HCT116 (cell line): ENCODE measurements around the gene NDC1. TPM values are rescaled to one million over a fixed set of nuclear protein-coding genes. Genes with fewer than 3 reads are reported as not detected.

Experiments
- ATAC-seq: fragments of 200-7000 bp; cut with Tn5 transposase; 2 replicates; pipeline ENCODE4 v1.9.1; 2020; ENCODE audit warnings: mild to moderate bottlenecking, moderate library complexity
- BruUV-seq: library from RNA; stranded (reverse); fragments of 400-500 nt; replicated peaks from 2 replicates; lab custom pipeline; 2021; lab: Mats Ljungman, UMichigan
- CTCF ChIA-PET: fragments of 300-600 bp; sonication (Branson Sonifier 250); formaldehyde crosslinking; loops from one replicate; lab custom pipeline; 2021; ENCODE audit warnings: antibody characterized with exemption; lab: Charles Lee
- POLR2A ChIA-PET: fragments of 300-600, 350-600 bp; sonication (Branson Sonifier 250); formaldehyde crosslinking; loops from one replicate; lab custom pipeline; 2021; ENCODE audit warnings: antibody characterized with exemption; lab: Charles Lee
- RAD21 ChIA-PET, 2 experiments: fragments of 300-600 bp; sonication (Branson Sonifier 250); formaldehyde crosslinking; loops; one replicate each; lab custom pipeline; 2023; ENCODE audit warnings: low total read pairs in 2 of 2; ENCODE audit not compliant: uncharacterized antibody in 2 of 2, unreplicated experiment in 2 of 2, low non-redundant PET in 1 of 2; lab: Charles Lee
- DNase-seq: peaks from one replicate; pipeline ENCODE4 v3.0.0-alpha.2; 2010; ENCODE audit warnings: low read depth, low spot score
- H2AFZ ChIP-seq: fragments of 200-600 bp; shearing (Covaris generic), sonication (generic); 2 replicates; pipeline ENCODE4 v1.6.1; 2017; ENCODE audit warnings: low read depth, mixed run types, mixed read lengths, antibody characterized with exemption, low read length; ENCODE audit not compliant: poor library complexity, severe bottlenecking
- H3K27ac ChIP-seq: 2 replicates; pipeline ENCODE4 v1.5.1; 2012; ENCODE audit warnings: low read depth, low read length
- H3K27me3 ChIP-seq: fragments of 200-600 bp; sonication (generic); 2 replicates; pipeline ENCODE4 v1.6.1; 2016; ENCODE audit warnings: mixed run types, low read length, mixed read lengths; ENCODE audit not compliant: insufficient read depth
- H3K36me3 ChIP-seq, 2 experiments: fragments of 200-500 bp in 1 of 2; fragments of 200-600 bp in 1 of 2; sonication (Bioruptor generic) in 1 of 2; sonication (generic) in 1 of 2; 2 replicates each; pipeline versions ENCODE4 v1.5.1 to v1.6.1; 2014 to 2016; ENCODE audit warnings: low read length in 2 of 2, inconsistent platforms in 1 of 2, mixed read lengths in 1 of 2, mixed run types in 1 of 2; ENCODE audit not compliant: insufficient read depth in 2 of 2, control insufficient read depth in 1 of 2
- H3K4me1 ChIP-seq, 2 experiments: fragments of 200-600 bp in 1 of 2; sonication (generic) in 1 of 2; 2 replicates each; pipeline versions ENCODE4 v1.5.1 to v1.6.1; 2012 to 2017; ENCODE audit warnings: low read length in 2 of 2, inconsistent platforms in 1 of 2, mild to moderate bottlenecking in 1 of 2, mixed read lengths in 1 of 2, mixed run types in 1 of 2, moderate library complexity in 1 of 2; ENCODE audit not compliant: insufficient read depth in 2 of 2, control insufficient read depth in 1 of 2
- H3K4me2 ChIP-seq: fragments of 200-600 bp; sonication (generic); 2 replicates; pipeline ENCODE4 v1.6.1; 2017; ENCODE audit warnings: mixed run types, low read length, mixed read lengths
- H3K4me3 ChIP-seq, 2 experiments: fragments of 200-600 bp in 1 of 2; sonication (generic) in 1 of 2; replicated peaks in 1 of 2; 2 replicates each; pipeline ENCODE4 v1.5.1; 2011 to 2016; ENCODE audit warnings: low read length in 2 of 2, control low read depth in 1 of 2, low read depth in 1 of 2, mild to moderate bottlenecking in 1 of 2, mixed read lengths in 1 of 2, mixed run types in 1 of 2
- H3K79me2 ChIP-seq: fragments of 200-600 bp; sonication (generic); 2 replicates; pipeline ENCODE4 v1.6.1; 2017; ENCODE audit warnings: mild to moderate bottlenecking, mixed run types, low read length, moderate library complexity, mixed read lengths; ENCODE audit not compliant: insufficient read depth
- H3K9ac ChIP-seq: fragments of 200-600 bp; sonication (generic); 2 replicates; pipeline ENCODE4 v1.6.1; 2016; ENCODE audit warnings: low read length, mixed read lengths
- H3K9me2 ChIP-seq: fragments of 200-600 bp; sonication (generic), shearing (Covaris generic); 2 replicates; pipeline ENCODE4 v1.6.1; 2017; ENCODE audit warnings: mixed run types, mild to moderate bottlenecking, moderate library complexity; ENCODE audit not compliant: insufficient read depth
- H3K9me3 ChIP-seq, 2 experiments: fragments of 200-500 bp in 1 of 2; fragments of 200-600 bp in 1 of 2; sonication (Bioruptor generic) in 1 of 2; sonication (generic) in 1 of 2; 2 replicates each; pipeline ENCODE4 v1.6.1; 2014 to 2017; ENCODE audit warnings: low read length in 2 of 2, mixed read lengths in 2 of 2, inconsistent platforms in 1 of 2, low read depth in 1 of 2, mild to moderate bottlenecking in 1 of 2, mixed run types in 1 of 2, moderate library complexity in 1 of 2; ENCODE audit not compliant: control insufficient read depth in 1 of 2, insufficient read depth in 1 of 2
- H4K20me1 ChIP-seq: fragments of 200-600 bp; sonication (generic), shearing (Covaris generic); 2 replicates; pipeline ENCODE4 v1.6.1; 2017; ENCODE audit warnings: mixed run types, mild to moderate bottlenecking, moderate library complexity; ENCODE audit not compliant: insufficient read depth
- CBX3 ChIP-seq: IDR thresholded peaks from 2 replicates; pipeline ENCODE4 v1.6.1; 2012; ENCODE audit warnings: low read depth
- CEBPB ChIP-seq: IDR thresholded peaks from 2 replicates; pipeline ENCODE4 v1.6.1; 2012; ENCODE audit warnings: low read depth
- EZH2 ChIP-seq: fragments of 200-600 bp; sonication (generic); IDR thresholded peaks from 2 replicates; pipeline ENCODE4 v1.6.1; 2017; ENCODE audit warnings: antibody characterized with exemption, mixed run types
- EZH2phosphoT487 ChIP-seq: fragments of 200-600 bp; IDR thresholded peaks from 2 replicates; pipeline ENCODE4 v1.6.1; 2018; ENCODE audit warnings: antibody characterized with exemption, borderline replicate concordance
- FOSL1 ChIP-seq: IDR thresholded peaks from 2 replicates; pipeline ENCODE4 v1.6.1; 2012; ENCODE audit warnings: low read depth
- JUND ChIP-seq: IDR thresholded peaks from 2 replicates; pipeline ENCODE4 v1.6.1; 2012
- POLR2A ChIP-seq: IDR thresholded peaks from 2 replicates; pipeline ENCODE4 v1.7.0; 2011; ENCODE audit warnings: borderline replicate concordance; ENCODE audit not compliant: insufficient read depth, insufficient read length; ENCODE audit errors: extremely low read depth
- POLR2AphosphoS5 ChIP-seq: IDR thresholded peaks from 2 replicates; pipeline ENCODE4 v1.6.1; 2011; ENCODE audit warnings: mild to moderate bottlenecking, low read depth, low read length, moderate library complexity
- REST ChIP-seq: IDR thresholded peaks from 2 replicates; pipeline ENCODE4 v1.6.1; 2012; ENCODE audit warnings: low read depth
- SIN3A ChIP-seq: IDR thresholded peaks from 2 replicates; pipeline ENCODE4 v1.6.1; 2012; ENCODE audit warnings: low read depth
- SRF ChIP-seq: IDR thresholded peaks from 2 replicates; pipeline ENCODE4 v1.6.1; 2012; ENCODE audit warnings: low read depth
- TCF7L2 ChIP-seq: IDR thresholded peaks from 2 replicates; pipeline ENCODE4 v1.7.0; 2011; ENCODE audit warnings: borderline replicate concordance, inconsistent platforms; ENCODE audit not compliant: insufficient read depth, insufficient read length; ENCODE audit errors: extremely low read depth
- YY1 ChIP-seq: IDR thresholded peaks from 2 replicates; pipeline ENCODE4 v1.6.1; 2011; ENCODE audit warnings: low read length, low read depth, moderate library complexity, mild to moderate bottlenecking; ENCODE audit not compliant: insufficient replicate concordance; ENCODE audit errors: extremely low read depth
- ZFX ChIP-seq: fragments of 450-650 bp; IDR thresholded peaks from 2 replicates; pipeline ENCODE4 v1.6.1; 2017
- ZNF274 ChIP-seq: fragments of 200-500 bp; sonication (Bioruptor generic); IDR thresholded peaks from 2 replicates; pipeline ENCODE4 v1.6.1; 2014; ENCODE audit warnings: mild to moderate bottlenecking, low read depth, low read length, inconsistent platforms
- intact Hi-C: fragments of 100-400 bp; cut with micrococcal nuclease; formaldehyde crosslinking; loops from 2 replicates; pipeline ENCODE4 v1.10.0; 2022
- total RNA-seq: library from RNA; stranded (reverse); gene quantifications from one replicate; pipeline ENCODE4 v1.2.1, GENCODE V29; 2021; ENCODE audit not compliant: unreplicated experiment
- TF ChIP-seq, protein P1 (sequence below): IDR thresholded peaks from 2 replicates; pipeline ENCODE4 v1.6.1; 2012
- TF ChIP-seq, protein P2 (sequence below), 3 experiments: fragments of 200-600 bp in 1 of 3; sonication (generic) in 1 of 3; IDR thresholded peaks in 2 of 3; conservative IDR thresholded peaks in 1 of 3; 2 replicates each; pipeline ENCODE4 v1.5.1; 2012 to 2017; ENCODE audit warnings: low read depth in 2 of 3, low read length in 2 of 3, antibody characterized with exemption in 1 of 3, borderline replicate concordance in 1 of 3, control low read depth in 1 of 3, mild to moderate bottlenecking in 1 of 3, mixed read lengths in 1 of 3, mixed run types in 1 of 3, moderate library complexity in 1 of 3; ENCODE audit not compliant: insufficient read depth in 1 of 3

The NDC1 gene
- total RNA-seq, 1 experiment from 2014 or later = 54.7 TPM

GRCh38 chr1:53733447-53733931, 104.6 kb downstream of the NDC1 start:
- Histone ChIP-seq H2AFZ (no peak overlapping the region), H3K9me3 (no peaks in the 10 kb centered on the region), H3K9me2 (no peaks in the 10 kb centered on the region), H3K9ac (no peak overlapping the region), H4K20me1 (no peaks in the 10 kb centered on the region), H3K4me3 (no peak overlapping the region), H3K79me2 (no peaks in the 10 kb centered on the region), H3K36me3 (no peaks in the 10 kb centered on the region), H3K27me3 (no peaks in the 10 kb centered on the region; the same call in 1 of the 2 replicates), H3K4me1 (no peaks in the 10 kb centered on the region), H3K27ac (no peak overlapping the region), H3K4me2 (no peak overlapping the region)
- ATAC-seq = no peak
- TF ChIP-seq JUND = no peak
- no peak for TF ChIP-seq YY1
- no peak for TF ChIP-seq POLR2AphosphoS5
- TF ChIP-seq CBX3 = no peak
- TF ChIP-seq, protein P1, sequence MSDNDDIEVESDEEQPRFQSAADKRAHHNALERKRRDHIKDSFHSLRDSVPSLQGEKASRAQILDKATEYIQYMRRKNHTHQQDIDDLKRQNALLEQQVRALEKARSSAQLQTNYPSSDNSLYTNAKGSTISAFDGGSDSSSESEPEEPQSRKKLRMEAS = no peak
- TF ChIP-seq, protein P2, sequence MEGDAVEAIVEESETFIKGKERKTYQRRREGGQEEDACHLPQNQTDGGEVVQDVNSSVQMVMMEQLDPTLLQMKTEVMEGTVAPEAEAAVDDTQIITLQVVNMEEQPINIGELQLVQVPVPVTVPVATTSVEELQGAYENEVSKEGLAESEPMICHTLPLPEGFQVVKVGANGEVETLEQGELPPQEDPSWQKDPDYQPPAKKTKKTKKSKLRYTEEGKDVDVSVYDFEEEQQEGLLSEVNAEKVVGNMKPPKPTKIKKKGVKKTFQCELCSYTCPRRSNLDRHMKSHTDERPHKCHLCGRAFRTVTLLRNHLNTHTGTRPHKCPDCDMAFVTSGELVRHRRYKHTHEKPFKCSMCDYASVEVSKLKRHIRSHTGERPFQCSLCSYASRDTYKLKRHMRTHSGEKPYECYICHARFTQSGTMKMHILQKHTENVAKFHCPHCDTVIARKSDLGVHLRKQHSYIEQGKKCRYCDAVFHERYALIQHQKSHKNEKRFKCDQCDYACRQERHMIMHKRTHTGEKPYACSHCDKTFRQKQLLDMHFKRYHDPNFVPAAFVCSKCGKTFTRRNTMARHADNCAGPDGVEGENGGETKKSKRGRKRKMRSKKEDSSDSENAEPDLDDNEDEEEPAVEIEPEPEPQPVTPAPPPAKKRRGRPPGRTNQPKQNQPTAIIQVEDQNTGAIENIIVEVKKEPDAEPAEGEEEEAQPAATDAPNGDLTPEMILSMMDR (IDR thresholded peaks at IDR 0.05 in 2 of 3, conservative IDR thresholded peaks at IDR 0.05 in 1 of 3; ENCODE audit: borderline replicate concordance in 1 of 3, insufficient read depth in 1 of 3, low read depth in 2 of 3, low read length in 2 of 3) = no peak
- no peak for TF ChIP-seq EZH2phosphoT487
- no peak for TF ChIP-seq POLR2A
- TF ChIP-seq CEBPB = no peak
- TF ChIP-seq TCF7L2 = no peak
- TF ChIP-seq ZNF274 = no peak
- no peak for TF ChIP-seq ZFX
- TF ChIP-seq FOSL1 = no peak
- TF ChIP-seq EZH2 = no peak
- TF ChIP-seq SIN3A = no peak
- TF ChIP-seq REST = no peak
- no peak for TF ChIP-seq SRF
- ChIA-PET POLR2A (no interaction called here), RAD21 (no interaction called here), CTCF (no interaction called here)
- no peak for DNase-seq
- no TSS peak for BruUV-seq
- intact Hi-C loops = no loop called here
